DMS 273 (cell line): Measurements from ENCODE around the gene PDE4B.

Source experiments
- DNase-seq: peaks from one replicate; lab custom pipeline; 2025; ENCODE audit not compliant: unreplicated experiment; lab: John Stamatoyannopoulos, UW

The PDE4B gene

GRCh38 chr1:66350001-66350547 lies 557.4 kb downstream of the PDE4B start:
- DNase-seq = no peak

- DNase-seq = no peak
These were observed 558.8 kb downstream of the PDE4B start for GRCh38 chr1:66351478-66351877.

GRCh38 chr1:66351913-66352312 lies 559.2 kb downstream of the PDE4B start:
- DNase-seq = no peak

GRCh38 chr1:66352792-66353191 lies 560.1 kb downstream of the PDE4B start:
- no peak for DNase-seq

GRCh38 chr1:66353257-66353656 lies 560.6 kb downstream of the PDE4B start:
- no peak for DNase-seq

GRCh38 chr1:66354311-66355201 lies 561.9 kb downstream of the PDE4B start:
- DNase-seq = no peak

- no peak for DNase-seq
These were observed 563.1 kb downstream of the PDE4B start for GRCh38 chr1:66355756-66356155.

GRCh38 chr1:66356605-66357004 lies 563.9 kb downstream of the PDE4B start:
- DNase-seq = no peak

GRCh38 chr1:66357021-66357420 lies 564.3 kb downstream of the PDE4B start:
- DNase-seq = no peak

- DNase-seq = no peak
These were observed 564.9 kb downstream of the PDE4B start for GRCh38 chr1:66357478-66358197.

GRCh38 chr1:66359269-66359668 lies 566.6 kb downstream of the PDE4B start:
- DNase-seq = no peak

- DNase-seq = no peak
These were observed 567.1 kb downstream of the PDE4B start for GRCh38 chr1:66359815-66360214.

GRCh38 chr1:66360285-66360724 lies 567.6 kb downstream of the PDE4B start:
- DNase-seq = peak; percentile 25

GRCh38 chr1:66364578-66365391 lies 572.1 kb downstream of the PDE4B start:
- no peak for DNase-seq

- DNase-seq = no peak
These were observed 572.9 kb downstream of the PDE4B start for GRCh38 chr1:66365635-66366034.

- DNase-seq = no peak
These were observed 573.9 kb downstream of the PDE4B start for GRCh38 chr1:66366634-66367033.

- no peak for DNase-seq
These were observed 574.7 kb downstream of the PDE4B start for GRCh38 chr1:66367369-66367768.

GRCh38 chr1:66368261-66368660 lies 575.6 kb downstream of the PDE4B start:
- no peak for DNase-seq

- no peak for DNase-seq
These were observed 577.8 kb downstream of the PDE4B start for GRCh38 chr1:66370462-66370971.

GRCh38 chr1:66371233-66372005 lies 578.7 kb downstream of the PDE4B start:
- DNase-seq = no peak
